HG03064 (cell line): ENCODE data around the gene INSR.
"Not testable (repeated sequence)": the region's sequence is repeated elsewhere in the genome, so short reads cannot be mapped to it uniquely, and the experiment has no call there.

Experiments
- ATAC-seq: cut with Tn5 transposase; IDR thresholded peaks from one replicate; pipeline ENCODE4 v1.9.1; 2021; ENCODE audit warnings: low read depth; ENCODE audit not compliant: unreplicated experiment

Gene INSR

GRCh38 chr19:7258840-7259395 is 35.3 kb downstream of the INSR start:
- ATAC-seq = no peak

- no peak for ATAC-seq
Observed at GRCh38 chr19:7258041-7258839, 36.0 kb downstream of the INSR start.

DNA sequence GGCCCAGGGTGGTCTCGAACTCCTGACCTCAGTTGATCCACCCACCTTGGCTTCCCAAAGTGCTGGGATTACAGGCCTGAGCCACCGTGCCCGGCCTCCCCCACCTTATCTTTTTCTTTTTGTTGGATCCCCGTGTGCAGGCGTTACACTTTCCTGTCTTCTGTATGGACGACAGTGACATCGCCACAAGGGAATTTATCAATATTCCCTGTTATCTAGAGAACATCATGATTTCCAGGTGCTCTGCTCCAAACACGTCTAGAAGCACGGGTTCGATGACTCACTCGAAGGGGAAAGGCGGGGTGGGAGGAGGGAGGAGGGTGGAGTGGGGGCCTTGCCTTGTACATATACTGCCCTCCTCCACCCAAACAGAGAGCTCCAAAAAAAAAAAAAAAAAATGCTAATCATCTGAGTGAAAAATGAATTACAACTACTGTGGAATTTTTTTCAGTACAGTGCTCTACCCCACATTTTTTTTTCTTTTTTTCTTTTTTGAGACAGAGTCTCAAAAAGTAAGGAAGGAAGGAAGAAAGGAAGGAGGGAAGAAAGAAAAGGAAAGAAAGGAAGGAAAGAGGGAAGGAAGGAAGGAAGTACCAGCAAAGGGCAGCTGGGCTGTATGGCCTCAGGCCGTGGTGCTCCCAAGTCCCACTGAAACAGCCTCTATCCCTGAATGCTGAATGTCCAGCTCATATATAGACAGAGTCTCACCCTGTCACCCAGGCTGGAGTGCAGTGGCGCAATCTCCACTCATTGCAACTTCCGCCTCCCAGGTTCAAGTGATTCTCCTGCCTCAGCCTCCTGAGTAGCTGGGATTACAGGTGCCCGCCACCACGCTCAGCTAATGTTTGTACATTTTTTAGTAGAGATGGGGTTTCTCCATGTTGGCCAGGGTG is 36.8 kb downstream of the INSR start:
- ATAC-seq = no peak

DNA sequence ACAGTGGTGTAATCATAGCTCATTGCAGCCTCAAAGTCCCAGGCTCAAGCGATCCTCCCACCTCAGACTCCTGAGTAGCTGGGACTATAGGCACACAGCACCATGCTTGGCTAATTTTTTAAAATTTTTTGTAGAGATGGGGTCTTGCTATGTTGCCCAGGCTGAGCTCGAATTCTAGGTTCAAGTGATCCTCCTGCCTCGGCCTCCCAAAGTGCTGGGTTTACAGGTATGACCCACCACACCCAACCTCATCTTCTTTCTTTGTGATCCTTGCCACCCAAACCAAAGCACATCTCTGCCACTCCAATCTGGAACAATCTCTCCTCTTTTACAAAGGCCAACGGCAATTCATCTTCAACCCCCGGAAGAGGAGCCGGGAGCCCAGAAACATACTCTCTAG is 38.6 kb downstream of the INSR start:
- ATAC-seq = no peak

- ATAC-seq = no peak
Observed at GRCh38 chr19:7255119-7255518, 39.1 kb downstream of the INSR start.

- no peak for ATAC-seq
Observed at GRCh38 chr19:7254590-7254989, 39.6 kb downstream of the INSR start.

GRCh38 chr19:7252364-7252763 is 41.9 kb downstream of the INSR start:
- ATAC-seq = no peak

GRCh38 chr19:7251494-7251893 is 42.7 kb downstream of the INSR start:
- ATAC-seq = no peak

- no peak for ATAC-seq
Observed at GRCh38 chr19:7250951-7251350, 43.3 kb downstream of the INSR start.

DNA sequence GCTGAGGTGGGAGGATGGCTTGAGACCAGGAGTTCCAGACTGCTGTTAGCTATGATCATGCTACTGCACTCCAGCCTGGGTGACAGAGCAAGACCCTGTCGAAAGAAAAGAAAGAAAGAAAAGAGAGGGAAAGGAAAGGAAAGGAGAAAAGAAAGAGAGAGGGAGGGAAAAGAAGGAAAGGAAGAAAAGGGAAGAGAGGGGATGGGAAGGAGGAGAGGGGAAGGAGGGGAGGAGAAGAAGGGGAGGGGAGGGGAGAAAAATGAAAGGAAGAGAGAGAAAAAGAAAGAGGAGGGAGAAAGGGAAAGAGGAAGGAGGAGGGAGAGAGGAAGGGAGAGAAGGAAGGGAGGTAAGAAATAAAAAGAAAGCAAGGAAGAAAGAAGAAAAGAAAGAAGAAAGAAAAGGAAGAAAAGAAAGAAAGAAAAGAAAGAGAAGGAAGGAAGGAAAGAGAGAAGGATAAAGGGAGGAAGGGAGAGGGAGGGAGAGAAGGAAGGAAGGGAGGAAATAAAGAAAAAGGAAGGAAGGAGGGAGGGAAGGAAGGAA is 44.1 kb downstream of the INSR start:
- ATAC-seq = no peak

DNA sequence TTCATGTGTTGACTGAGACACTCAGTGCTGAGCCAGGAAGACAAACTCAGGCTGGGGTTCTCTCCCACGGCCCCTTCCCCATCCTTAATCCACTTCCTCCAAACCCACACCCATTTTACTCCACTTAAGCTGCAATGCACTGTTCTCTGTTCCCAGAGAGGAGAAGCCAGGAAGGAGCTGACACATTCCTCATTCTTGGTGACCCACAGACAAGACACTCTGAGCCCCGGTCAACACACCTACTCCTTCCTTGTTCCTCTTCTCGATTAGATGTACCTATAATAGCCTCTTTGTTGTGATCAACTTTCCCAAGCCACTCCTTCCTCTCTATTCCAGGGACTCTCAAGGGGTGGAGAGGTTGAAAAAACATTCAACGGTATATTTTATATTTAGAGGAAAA is 47.1 kb downstream of the INSR start:
- no peak for ATAC-seq

DNA sequence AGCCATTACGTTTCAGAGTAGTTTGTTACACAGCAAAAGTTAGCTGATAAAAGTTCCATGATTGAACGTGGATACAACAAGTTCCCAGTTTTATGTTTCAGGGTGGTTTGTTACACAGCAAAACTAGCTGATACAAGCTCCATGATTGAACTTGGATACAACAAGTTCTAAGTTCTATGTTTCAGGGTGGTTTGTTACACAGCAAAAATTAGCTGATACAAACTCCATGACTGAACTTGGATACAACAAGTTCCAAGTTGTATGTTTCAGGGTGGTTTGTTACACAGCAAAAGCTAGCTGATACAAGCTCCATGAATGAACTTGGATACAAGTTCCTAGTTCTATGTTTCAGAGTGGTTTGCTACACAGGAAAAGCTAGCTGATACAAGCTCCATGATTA is 47.6 kb downstream of the INSR start:
- no peak for ATAC-seq

DNA sequence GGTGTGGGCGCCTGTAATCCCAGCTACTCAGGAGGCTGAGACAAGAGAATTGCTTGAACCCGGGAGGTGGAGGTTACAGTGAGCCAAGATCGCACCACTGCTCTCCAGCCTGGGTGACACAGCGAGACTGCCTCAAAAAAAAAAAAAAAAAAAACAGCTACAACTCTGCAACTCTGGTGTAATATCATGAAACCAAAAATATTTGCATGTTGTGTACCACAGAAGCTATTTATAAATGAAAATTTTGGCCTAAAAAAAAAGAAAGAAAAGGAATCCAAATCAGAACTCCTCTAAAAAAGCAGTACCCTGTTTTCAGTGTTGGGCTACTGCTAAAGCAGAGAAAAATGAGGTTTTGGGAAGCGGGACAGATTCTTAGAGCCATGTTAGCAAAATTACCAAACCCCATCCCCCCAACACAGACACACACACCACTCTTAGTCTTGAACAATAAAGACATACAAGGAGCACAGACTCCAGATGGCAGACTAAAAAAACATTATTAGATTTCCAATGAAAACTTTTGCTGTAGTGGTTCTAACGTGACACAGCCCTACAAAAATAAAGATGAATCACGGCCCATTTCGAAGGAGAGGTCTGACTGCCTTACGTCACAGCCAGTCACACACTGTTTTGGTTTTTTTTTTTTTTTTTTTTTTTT is 51.5 kb downstream of the INSR start:
- ATAC-seq = no peak

DNA sequence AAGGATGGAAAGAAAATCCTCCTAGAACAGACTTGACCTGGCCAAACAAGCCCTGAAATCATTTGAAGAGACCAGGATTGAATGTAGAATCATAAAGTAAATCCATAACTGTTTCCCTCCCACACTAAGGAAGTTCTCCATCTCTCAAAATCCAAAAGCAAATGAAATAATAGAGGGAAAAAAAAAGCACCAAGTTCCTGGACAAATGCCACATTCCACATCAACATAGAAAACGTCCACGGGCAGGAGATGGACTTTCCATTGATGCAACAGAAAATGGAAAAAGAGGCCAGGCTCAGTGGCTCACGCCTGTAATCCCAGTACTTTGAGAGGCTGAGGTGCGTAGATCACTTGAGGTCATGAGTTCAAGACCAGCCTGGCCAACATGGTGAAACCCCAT is 56.2 kb downstream of the INSR start:
- ATAC-seq = no peak

DNA sequence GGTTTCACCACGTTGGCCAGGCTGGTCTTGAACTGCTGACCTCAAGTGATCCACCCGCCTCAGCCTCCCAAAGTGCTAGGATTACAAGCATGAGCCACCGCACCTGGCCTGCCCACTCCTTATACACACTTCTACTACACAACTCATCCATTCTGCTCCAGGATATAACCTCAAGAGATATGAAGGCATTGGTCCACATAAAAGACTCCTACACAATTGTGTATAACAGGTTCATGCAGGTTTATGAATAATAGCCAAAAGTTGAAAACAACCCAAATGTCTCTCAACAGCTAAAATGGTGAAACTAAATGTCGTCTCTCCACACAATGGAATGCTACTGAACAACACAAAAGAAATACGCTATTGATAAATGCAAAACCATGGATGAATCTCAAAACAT is 58.1 kb downstream of the INSR start:
- ATAC-seq = no peak

DNA sequence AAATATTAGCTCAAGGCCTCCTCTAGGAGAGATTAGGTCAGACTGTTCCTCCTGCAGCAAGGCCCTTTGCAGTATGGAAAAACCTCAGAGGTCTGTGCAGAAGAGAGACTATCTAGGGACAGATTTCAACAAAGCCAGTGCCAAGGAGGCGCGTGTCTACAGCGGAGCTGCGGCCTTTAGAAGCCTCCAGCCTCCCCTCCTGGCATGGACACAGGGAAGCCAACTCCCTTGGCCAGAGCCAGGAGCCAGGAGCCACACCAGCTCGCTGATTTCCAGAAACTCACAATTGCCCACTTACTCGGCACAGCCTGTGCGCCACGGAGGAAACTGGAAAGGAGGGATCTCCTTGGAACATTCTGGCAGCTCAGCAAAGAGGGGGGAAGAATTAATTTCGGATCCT is 63.4 kb downstream of the INSR start:
- no peak for ATAC-seq

DNA sequence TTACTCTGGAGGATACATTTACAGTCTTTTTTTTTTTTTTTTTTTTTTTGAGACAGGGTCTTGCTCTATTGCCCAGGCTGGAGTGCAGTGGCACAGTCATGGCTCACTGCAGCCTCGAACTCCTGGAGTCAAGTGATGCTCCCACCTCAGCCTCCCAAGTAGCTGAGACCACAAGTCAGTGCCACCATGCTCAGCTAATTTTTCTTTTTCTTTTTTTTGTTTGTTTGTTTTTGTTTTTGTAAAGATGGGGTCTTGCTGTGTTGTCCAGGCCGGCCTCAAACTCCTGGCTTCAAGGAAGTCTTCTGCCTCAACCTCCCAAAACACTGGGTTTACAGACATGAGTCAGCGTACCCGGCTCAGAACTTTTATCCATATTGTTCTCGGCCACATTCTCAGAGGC is 64.5 kb downstream of the INSR start:
- ATAC-seq = no peak

DNA sequence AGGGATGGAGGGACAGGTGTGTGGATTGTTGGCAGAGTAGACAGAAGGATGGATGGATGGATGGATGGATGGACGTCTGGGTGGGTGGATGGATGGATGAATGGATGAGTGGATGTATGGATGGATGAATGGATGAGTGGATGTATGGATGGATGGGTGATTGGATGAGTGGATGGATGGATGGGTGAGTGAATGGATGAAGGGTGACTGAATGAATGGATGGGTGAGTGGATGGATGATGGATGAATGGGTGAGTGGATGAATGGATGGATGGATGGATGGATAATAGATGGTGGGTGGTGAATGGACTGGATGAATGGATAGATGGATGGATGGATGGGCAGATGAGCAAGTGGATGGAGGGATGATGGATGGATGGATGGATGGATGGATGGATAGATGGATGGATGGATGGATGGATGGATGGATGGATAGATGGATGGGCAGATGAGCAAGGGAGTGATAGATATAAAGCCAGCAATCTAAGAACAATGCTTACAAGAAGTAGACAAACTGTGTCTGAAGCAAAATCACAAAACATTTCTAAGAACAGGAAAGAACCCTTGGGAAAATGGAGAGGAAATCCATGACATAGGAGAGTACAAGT is 65.2 kb downstream of the INSR start:
- ATAC-seq = no peak

DNA sequence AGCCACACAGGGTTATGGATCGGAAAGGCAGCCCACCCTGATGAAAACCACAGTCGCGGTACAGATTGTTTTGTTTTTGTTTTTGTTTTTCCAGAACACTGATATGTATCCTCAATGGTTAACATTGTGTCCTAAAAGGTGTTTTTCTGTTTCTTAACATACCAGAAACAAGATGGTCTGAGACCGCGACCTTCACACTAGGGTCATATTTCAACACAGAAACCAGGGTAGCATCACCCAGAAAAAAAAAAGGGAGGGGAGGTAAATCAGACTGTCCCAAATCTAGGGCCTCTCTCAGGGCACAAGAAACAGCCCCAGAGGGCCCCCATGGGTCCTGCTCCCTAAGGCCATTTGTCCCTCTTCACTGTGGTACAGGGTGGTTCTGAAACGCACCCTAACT is 66.5 kb downstream of the INSR start:
- no peak for ATAC-seq

GRCh38 chr19:7227149-7227548 is 67.1 kb downstream of the INSR start:
- ATAC-seq = not testable (repeated sequence)
